Frontal cortex (tissue), 4 donors: ENCODE results near the gene HIVEP3. TPM values are rescaled to one million over a fixed set of nuclear protein-coding genes. Genes with fewer than 3 reads are reported as not detected.

Source experiments
- DNase-seq, 2 donors: peaks; one replicate each; pipeline ENCODE4 v3.0.0; 2012; ENCODE audit warnings: low spot score in 2 of 2
- FAIRE-seq: peaks from 2 replicates; lab custom pipeline; 2012; peaks lifted over from hg19 to GRCh38; lab: Jason Lieb, UNC
- total RNA-seq: library from RNA; depleted of rRNA; stranded (reverse); fragments of >200 nt; gene quantifications from one replicate; pipeline ENCODE4 v1.2.3, GENCODE V29; 2014
- donor health status: control.
- donor health status: control.
- donor health status: control.

Gene HIVEP3
- total RNA-seq, 1 donor from 2014 or later: 12.6 TPM

DNA sequence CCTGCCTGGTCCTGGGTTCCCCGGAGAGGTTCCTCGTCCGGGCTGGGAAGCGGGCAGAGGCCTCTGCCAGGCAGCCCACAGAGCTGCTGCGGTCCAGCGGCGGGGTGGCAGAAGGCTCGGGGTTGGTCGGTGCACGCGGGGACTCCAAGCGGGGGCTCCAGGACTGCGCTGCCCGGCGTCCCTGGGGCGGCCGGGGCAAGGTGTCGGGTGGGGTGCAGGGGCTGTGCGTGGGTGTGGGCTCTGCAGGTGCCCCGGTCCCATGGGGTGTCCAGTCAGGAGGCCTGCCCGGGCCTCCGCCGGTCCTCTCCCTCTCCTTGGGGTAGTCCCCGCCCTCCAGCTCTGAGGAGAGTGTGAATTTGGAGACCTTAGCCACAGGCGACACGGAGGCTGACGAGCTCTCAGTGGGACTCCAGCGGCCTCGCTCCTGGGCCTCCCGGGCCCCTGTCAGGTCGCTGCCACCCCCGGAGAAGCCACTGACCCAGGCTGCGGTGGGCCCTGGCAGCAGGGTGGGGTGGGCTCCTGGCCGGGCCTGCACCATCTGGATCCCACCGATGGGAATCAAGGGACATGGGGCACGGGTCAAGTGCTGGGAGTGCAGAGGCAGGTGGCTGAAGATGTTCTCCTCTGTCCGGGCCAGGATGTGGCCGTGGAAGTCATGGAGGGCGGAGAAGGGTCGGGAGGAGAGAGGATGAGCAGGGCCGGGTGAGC lies 408.0 kb downstream of the HIVEP3 start:
- FAIRE-seq: no peak
- DNase-seq: no peak

DNA sequence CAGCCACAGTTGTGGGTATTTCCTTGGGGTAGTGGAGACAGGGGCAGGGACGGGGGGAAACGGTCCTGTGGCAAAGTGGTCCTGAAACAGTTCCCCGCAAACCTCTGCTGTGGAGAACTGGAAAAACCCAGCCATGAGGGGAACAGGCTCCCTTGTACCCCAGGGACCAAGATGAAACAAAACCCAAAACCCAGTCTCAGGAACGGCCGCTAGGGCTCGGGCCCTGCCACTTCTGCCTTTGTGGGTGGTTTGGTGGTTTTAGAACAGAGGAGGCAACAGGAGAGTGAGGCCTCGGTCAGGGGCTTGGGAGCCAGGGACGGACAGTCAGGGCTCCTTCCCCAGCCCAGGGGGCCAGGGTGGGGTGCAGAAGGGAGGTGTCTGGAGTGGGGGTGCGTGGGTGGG lies 409.5 kb downstream of the HIVEP3 start:
- FAIRE-seq (no peak), DNase-seq (no peak)

DNA sequence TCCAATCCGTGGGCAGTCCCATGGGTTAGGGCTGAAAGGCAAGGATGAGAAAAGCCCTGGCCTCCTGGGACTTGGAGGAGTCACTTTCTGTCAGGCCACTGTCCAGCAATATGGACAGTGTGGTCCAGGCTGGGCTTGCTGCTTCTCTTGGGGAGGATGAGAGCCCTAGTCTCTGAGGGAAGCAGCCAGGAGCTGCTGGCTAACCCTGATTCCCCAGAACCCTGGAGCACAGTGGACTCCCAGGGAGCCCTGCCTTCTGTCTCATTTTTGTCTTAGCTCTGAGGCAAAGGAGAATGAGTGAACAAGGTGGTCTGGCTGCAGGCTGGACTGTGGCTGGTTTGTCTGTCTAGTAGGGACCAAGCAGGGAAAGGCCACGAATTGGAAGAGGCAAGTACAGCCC lies 410.4 kb downstream of the HIVEP3 start:
- FAIRE-seq (no peak), DNase-seq (no peak)

DNA sequence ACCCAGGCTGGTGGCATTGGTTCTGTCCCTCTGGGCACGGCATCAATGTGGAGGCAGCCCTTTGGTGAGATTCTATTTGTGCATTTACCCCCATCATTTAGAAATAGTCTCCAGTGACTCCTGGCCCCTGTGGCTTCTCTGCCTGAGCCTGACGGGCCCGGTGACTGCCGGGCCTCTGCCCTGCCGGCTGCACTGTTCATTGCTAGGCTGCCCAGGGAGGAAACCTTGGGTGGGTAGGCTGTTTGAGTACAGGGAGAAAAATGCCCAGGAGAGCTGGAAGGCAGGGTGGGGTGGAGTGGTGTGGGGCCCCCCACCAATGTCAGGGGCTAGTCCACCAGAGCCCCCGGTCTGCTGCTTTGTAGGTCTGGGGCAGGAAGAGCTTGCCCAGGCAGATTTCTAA lies 410.9 kb downstream of the HIVEP3 start:
- no peak for FAIRE-seq
- DNase-seq: no peak

DNA sequence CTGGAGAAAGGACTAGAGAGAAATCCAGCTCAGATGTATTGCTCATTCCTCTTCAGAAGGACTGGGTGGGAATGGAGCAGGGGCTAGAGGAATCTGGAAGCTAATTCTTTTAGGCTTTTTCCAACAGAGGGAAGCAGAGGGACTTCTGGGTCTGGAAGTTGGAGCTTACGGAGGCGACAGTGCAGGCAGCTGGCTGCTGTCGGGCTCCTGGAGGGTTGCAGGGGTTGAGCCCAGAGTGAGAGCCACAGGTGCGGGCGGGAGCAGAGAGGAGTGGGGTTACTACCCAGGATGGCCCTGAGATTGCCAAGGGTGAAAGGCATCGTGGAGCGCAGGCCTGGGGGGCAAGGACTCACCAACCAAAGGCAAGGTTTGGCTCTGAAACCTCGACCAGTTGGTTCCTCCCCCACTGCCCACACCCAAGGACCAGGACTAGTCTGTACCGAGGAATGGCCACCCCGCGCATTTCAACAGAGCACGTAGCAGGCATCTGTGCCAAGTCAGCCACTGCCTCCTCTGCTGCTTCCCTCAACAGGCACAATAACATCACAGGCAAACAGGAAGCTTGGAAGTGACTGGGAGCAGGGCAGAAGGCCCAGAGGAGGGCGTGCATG lies 411.5 kb downstream of the HIVEP3 start:
- DNase-seq (no peak), FAIRE-seq (no peak)

DNA sequence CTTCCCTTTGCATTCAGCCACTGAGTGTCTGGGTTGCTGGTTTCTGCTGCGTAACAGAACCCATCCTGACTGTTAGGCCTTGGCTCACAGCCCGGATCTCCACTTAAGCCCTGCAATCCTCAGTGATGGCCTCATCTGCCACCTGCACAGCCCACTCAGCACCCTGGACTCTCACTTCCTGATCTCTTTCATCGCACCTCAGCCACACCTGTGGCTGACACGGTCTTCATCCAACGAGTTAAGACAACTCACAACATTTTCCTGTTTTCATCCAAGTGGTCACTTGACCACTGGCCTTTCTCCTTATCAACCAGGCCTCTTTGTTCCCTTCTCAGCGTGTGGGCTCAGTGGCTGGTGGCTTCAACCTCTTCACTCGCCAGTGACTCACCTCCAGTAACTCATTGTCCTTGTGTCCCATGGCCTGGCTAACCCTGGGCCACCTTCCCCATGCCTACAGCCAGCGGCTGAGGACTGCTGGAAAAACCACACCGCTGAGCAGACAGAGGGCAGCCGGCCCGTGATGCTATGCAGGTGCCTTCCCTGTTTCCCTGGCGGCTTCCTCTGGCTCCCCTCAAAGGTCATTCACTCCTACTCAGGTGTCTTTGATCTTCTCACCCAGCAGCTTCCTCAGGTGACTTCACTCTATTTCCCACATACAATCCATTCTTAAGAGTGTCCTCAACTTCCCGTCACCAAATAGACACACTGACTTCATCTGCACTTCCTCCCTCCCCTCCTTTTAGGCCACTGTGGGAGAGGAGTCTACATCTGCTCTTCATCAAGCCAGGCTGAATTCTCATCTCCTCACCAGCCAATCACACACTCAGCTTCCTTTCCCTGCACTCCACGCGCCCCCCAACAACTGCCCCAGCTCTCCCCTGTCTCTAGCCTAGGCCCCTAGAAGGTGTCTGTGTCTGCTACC lies 414.3 kb downstream of the HIVEP3 start:
- no peak for FAIRE-seq

DNA sequence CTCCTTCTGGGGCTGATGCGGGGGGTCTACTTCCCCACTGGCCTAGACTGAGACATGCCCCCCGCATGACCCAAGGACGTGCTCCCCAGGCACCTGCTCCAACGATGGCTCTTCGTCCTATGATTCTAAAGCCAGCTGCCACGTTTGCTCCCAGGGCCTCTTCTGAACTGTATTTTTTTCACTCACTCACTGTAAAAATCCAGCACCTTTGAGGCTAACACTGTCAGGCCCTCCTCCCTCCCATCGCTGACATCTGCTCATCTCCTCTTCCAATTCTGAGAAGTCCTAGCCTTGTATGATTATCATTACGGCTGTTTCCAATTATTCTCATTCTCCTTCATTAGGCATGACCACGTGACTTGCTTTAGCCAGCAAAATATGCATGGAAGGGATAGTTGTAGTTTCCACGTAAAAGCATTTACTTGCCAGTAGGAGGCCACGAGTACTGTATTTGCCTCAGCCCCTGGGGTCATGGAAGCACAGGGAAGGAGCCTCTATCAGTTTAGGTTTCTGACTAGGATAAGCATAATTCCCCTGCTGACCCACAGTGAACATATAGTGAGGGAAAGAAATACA lies 415.1 kb downstream of the HIVEP3 start:
- DNase-seq (no peak), FAIRE-seq (no peak)

More for the DNA sequence above, 414.3 kb downstream of the HIVEP3 start:
- no peak for DNase-seq

DNA sequence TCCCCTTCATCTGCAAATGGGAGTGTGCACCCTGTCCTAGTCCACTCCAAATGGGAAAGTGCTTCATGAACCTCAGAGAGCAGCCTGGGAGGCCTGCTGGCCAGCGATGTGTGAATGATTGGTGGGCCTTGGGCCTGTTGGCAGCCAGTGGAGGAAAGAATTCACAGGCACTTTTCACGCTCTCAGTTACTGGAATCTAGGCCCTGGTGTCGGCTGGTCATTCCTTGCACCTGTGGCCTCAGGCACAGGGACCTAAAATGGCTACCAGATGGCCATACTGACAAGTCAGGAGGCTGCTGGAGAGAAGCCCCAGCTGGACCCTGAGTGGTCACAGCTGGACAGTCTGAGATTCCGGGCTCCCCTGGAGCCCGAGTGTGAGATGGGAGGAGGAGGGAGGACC lies 415.8 kb downstream of the HIVEP3 start:
- no peak for DNase-seq
- no peak for FAIRE-seq

DNA sequence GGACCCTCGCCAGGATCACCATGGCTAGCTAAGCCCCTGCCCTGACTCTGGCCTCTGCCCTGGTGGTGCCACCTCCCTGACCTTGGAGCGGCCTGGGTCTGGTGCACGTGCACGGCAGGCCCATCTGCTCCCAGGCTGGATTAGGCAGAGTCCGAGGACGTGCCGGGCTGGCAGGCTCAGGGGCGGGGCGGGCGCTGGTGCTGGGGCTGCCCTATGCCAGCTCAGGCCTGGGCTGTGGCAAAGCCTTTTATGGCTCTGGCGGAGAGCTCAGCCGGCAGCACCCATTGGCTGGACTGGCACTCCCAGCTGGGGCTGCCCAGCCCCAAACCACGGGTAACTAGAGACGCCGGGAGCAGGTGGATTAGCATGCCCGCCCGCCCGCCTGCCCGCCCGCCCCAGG lies 417.1 kb downstream of the HIVEP3 start:
- FAIRE-seq: no peak
- no peak for DNase-seq

DNA sequence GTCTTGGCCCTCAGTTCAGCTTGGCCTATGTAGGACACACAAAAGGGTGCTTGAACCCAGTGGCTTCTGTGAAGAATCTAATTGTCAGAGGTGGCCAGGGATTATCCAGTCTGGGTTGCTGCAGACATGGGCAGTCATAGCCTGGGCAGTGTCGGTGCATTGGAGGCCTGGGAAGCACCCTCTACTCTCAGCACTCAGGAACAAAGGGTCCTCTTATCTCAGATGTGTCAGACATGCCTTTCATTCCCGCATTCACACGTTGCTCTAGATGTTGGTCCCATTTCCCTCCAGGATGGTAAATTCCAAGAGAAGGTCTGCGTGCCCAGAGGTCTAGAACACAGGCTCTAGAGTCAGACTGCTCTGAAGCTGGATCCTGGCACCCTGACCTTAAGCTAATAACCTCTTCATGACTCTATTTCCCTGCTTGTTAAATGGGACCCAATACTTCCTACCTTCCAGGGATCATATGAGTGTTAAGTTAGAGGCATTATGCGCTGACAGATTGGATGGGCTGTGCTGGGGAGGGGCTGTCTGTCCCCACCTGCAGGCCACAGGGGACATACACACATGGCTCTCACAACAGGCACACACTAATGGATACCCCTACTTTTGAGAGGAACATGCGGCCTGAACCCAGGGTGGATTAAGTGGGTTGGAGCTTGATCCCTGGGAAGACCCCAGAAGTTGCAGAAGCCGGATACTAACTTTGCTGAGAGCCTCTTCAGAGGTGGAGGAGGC lies 417.8 kb downstream of the HIVEP3 start:
- FAIRE-seq: no peak

DNA sequence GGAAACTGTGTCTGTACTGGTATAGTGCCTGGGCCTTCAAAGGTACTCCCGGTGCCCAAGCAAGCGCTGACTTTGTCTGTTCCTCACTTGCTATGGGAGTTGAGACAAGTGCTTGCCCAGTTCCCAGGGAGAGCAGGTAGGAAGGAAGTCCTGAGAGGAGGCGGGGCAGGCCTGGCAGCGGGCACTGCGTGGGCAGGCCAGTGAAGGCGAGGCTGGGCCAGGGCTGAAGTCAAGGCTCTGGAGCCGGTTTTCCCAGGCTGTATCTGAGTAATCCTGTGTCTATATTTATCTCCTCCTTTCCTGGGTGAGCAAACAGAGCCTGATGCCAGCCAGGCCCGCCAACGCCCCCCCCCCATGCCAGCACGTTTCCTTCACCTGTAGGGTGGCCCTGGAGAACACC lies 418.3 kb downstream of the HIVEP3 start:
- FAIRE-seq (no peak), DNase-seq (peak in 1 of 2 donors; percentile 71)

More for the DNA sequence above, 417.8 kb downstream of the HIVEP3 start:
- DNase-seq: no peak

DNA sequence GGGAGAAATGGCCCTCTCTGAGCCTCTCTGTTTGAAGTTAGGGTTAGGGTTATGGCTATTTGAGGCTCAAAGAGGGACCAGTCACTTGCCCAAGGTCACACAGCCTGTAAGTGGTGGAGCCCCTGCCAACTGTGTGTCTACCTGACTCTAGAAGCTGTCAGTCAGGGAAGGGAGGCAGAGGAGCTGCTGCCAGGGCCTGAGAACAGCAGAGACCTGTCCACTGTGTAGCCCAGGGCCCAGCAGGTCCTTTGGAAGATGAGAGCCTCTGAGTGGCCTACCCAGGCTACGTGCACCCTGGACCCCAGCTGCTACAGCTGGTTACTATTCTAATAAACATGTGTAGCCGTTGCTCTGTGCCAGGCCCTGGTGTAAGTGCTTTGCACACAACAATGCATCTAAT lies 419.1 kb downstream of the HIVEP3 start:
- FAIRE-seq (no peak), DNase-seq (no peak)

DNA sequence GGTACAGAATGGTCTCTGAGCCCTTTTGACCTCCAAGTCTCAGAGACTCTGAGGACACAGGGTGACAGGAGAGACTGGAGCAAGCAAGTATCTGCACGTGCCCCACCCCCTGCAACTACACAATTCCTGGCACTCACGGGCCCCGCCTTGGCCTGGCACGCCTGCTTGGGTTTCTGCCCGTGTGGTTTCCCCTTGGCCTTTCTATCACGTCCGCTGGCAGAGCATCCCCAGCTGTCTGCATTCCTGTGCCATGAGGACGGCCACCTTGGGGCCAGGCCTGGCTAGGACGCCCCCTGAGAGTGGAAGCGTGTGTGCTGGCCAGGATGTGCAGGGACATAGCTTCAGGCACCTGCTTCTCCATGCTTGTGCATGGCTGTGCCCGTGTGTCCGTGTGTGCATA lies 419.9 kb downstream of the HIVEP3 start:
- DNase-seq (no peak), FAIRE-seq (no peak)

DNA sequence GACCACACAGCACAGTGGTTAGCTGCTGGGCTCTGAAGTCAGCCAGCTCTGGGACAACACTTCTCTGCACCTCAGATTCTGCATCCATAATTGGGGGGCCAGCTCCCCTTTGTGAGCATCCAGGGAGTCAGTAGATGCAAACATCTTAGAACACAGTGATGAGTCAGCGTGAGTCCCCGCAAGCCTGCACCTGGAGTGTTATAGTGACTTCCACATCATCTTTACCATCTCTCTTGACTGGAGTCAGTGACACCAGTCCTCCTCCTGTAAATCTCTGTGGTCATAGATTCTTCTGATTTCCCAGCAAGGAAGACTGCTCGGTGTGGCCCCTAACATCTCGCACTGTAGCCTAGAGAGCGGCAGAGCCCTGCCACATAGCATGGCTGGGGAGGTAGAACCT lies 420.3 kb downstream of the HIVEP3 start:
- no peak for FAIRE-seq
- DNase-seq: no peak

DNA sequence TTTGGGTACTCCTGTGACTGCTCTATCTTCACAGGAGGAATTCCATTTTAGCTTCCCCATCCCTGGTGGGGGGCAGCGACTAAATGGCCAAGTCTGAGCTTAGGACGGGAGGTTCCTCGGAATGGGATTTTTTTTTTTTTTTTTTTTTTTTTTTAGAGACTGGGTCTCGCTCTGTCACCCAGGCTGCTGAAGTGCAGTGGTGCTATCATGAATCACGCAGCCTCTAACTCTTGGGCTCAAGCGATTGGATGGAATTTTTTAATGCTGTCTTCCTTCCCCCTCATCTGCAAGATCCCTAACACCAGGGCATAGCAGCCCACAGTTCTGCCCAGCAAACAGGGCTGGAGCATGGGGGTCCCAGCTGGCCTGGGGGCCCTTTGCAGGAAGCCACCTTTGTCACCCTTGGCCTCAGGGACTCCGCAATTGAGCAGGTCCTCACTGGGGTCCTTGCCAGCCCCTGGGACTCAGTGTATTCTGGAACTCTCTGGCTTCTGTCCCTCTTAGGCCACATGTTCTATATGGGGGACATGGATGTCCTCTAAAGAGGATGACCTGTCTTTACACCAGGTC lies 421.2 kb downstream of the HIVEP3 start:
- DNase-seq (no peak), FAIRE-seq (no peak)

DNA sequence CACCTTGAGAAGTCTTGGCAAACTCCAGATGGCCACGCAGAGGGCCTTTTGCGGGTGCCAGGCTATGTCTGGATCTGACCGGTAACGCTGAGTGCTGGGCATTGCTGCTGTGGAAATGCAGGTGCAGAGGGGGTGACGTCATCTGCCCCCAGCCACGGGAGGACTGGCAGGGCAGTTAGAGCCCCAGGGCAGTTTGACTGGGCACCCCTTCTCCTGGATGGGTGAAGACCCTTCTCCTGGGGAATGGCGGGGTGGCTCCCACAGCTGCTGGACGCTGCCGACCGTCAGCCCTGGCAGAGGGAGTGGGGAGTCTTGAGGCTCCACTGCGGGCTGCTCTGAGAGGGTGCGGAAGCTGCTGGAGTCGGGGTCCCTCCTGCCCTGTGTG lies 421.7 kb downstream of the HIVEP3 start:
- no peak for FAIRE-seq
- DNase-seq: no peak

DNA sequence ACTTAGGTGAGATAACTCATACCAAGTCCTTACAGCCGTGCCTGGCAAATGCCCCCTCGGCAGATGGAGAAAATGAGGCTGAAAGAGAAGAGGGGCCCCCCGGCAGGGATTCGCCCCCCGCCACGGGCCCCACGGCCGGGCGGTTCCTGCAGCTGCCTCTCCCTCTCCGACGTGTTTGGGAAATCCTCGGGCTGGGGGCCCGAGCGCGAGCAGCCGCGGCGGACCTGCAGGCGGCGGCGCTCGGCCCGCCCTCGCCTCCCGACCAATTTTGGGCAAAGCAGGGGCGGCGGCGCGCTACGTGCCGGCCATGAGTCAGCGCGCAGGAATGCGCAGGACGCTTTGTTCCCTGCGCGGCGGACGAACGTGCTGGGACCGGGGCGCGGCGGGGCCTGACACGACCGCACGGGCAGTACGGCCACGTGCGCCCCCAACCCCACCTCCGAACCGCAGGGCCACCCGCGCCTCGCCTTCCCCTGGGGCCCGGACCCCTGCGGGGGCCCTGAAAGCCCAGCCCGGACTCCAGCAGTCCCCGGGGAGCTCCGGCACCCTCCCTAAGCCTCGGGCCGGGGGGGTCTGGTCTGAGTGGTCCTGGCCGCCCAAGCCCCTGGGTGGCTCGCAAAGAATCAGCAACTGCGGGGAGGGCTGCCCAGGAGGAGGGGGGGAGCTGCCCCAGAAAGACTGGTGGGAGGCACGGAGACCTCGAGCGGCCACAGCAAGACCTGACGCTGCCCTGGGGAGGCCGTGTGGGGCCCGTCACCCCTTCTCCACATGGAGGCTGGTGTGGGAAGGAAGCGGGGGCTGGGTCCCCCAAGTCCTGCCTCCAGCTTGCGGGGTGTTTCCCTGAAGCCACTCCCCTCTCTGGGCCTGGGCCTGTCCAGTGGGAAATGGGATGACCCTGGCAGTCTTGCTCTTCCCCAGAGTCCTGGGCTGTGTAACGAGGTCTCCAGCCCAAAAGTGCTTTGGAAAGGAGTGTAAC lies 422.4 kb downstream of the HIVEP3 start:
- peak; percentile 61 to 83 for DNase-seq
- FAIRE-seq: no peak

DNA sequence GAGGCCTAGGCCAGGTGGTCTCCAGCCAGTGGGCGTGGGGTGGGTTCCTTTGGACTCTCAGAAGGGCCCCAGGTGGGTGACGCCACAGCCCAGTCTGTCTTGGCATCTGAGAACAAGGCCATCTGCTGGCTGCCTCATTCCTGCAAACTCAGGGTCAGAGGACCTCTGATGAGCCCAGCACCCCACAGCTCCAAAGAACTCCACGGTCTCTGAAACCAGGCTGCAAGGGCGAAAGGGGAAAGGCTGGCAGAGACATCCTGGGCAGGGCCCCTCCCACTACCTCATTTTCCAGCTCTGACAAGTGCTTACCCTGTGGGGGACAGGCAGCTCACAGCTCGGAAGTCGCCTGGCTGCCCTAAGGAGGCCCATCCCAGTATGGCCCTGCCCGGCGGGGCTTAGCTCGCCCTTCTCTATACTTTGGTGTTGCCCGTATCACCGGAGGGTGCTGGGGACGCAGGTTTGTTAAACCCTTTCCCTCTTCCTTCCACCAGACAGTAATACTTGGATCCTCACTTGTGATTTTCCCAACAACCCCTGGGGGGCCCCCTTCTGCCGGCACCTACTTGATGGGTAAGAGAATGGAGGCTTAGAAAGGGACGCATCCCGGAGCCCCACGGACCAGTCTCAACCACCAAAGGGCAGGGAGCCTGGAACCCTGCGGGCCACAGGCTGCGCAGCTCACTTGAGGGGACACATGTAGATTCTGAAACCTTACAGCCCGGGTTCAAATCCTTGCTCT lies 423.3 kb downstream of the HIVEP3 start:
- DNase-seq (peak in 1 of 2 donors; percentile 54), FAIRE-seq (no peak)
